ENCODE data around the gene LSG1. TPM values are rescaled to one million over a fixed set of nuclear protein-coding genes. Genes with fewer than 3 reads are reported as not detected.

Gene LSG1
- total RNA-seq, 6 donors from 2014 or later, result 21.6 to 42.6 (median 34.7) TPM

- Histone ChIP-seq H3K27me3 (no peaks in the 10 kb centered on the region), H3K4me1 (peaks cover 0 to 5% (median 0%) of the 10 kb centered on the region in 4 donors), H3K36me3 (peaks cover 0 to 43% (median 11%) of the 10 kb centered on the region in 4 donors), H3K9me3 (no peaks in the 10 kb centered on the region), H3K4me3 (no peak overlapping the region), H3K27ac (no peak overlapping the region)
- ATAC-seq (ENCODE audit: low FRiP score in 2 of 2) (no peak), DNase-seq (no peak)
- WGBS, 2 donors, result 80 to 90% methylated on average over 10 of the region's 10 CpGs
- no peak for TF ChIP-seq POLR2A (IDR thresholded peaks at IDR 0.05)
- TF ChIP-seq POLR2AphosphoS5 (IDR thresholded peaks at IDR 0.05), result no peak
- TF ChIP-seq CTCF (IDR thresholded peaks at IDR 0.05), result no peak
- TF ChIP-seq EP300 (IDR thresholded peaks at IDR 0.05), result no peak
Measured at GRCh38 chr3:194602669-194603171, 69.3 kb downstream of the LSG1 start.

GRCh38 chr3:194598771-194599557, 73.0 kb downstream of the LSG1 start:
- H3K4me1 ChIP-seq, result peaks cover 0 to 8% (median 2%) of the 10 kb centered on the region in 4 donors
- no peak for TF ChIP-seq POLR2A (IDR thresholded peaks at IDR 0.05)
- no peak for TF ChIP-seq POLR2AphosphoS5 (IDR thresholded peaks at IDR 0.05)
- TF ChIP-seq CTCF (IDR thresholded peaks at IDR 0.05), result no peak
- no peak for TF ChIP-seq EP300 (IDR thresholded peaks at IDR 0.05)
- no peaks in the 10 kb centered on the region for H3K9me3 ChIP-seq
- H3K36me3 ChIP-seq, result peaks cover 0 to 28% (median 11%) of the 10 kb centered on the region in 4 donors
- H3K4me3 ChIP-seq, result no peak overlapping the region
- H3K27ac ChIP-seq, result no peak overlapping the region
- 85 to 88% methylated on average over 25 of the region's 25 CpGs for WGBS, 2 donors
- peak in 1 of 2 donors; percentile 68 for ATAC-seq (ENCODE audit: low FRiP score in 2 of 2)
- peak in 1 of 2 donors; percentile 36 for DNase-seq
- no peaks in the 10 kb centered on the region for H3K27me3 ChIP-seq

- Histone ChIP-seq H3K27ac (no peak overlapping the region), H3K36me3 (peaks cover 0 to 14% (median 6%) of the 10 kb centered on the region in 4 donors), H3K27me3 (no peaks in the 10 kb centered on the region), H3K4me1 (peaks cover 0 to 8% (median 5%) of the 10 kb centered on the region in 4 donors), H3K4me3 (no peak overlapping the region), H3K9me3 (no peaks in the 10 kb centered on the region)
- no peak for ATAC-seq (ENCODE audit: low FRiP score in 2 of 2)
- no peak for DNase-seq
- no peak for TF ChIP-seq POLR2A (IDR thresholded peaks at IDR 0.05)
- no peak for TF ChIP-seq CTCF (IDR thresholded peaks at IDR 0.05)
- no peak for TF ChIP-seq EP300 (IDR thresholded peaks at IDR 0.05)
- no peak for TF ChIP-seq POLR2AphosphoS5 (IDR thresholded peaks at IDR 0.05)
- WGBS, 2 donors, result 76 to 82% methylated on average over 5 of the region's 5 CpGs
Measured at GRCh38 chr3:194596906-194597305, 75.1 kb downstream of the LSG1 start.

- H3K9me3 ChIP-seq, result no peaks in the 10 kb centered on the region
- H3K36me3 ChIP-seq, result peaks cover 0 to 25% (median 10%) of the 10 kb centered on the region in 4 donors
- 73 to 79% methylated on average over 10 of the region's 10 CpGs for WGBS, 2 donors
- H3K4me3 ChIP-seq, result no peak overlapping the region
- ATAC-seq (ENCODE audit: low FRiP score in 2 of 2) (peak; percentile 66 to 89), DNase-seq (no peak)
- no peak overlapping the region for H3K27ac ChIP-seq
- H3K4me1 ChIP-seq, result peaks cover 0 to 8% (median 5%) of the 10 kb centered on the region in 4 donors
- TF ChIP-seq POLR2A (IDR thresholded peaks at IDR 0.05), result no peak
- TF ChIP-seq CTCF (IDR thresholded peaks at IDR 0.05), result no peak
- TF ChIP-seq POLR2AphosphoS5 (IDR thresholded peaks at IDR 0.05), result no peak
- TF ChIP-seq EP300 (IDR thresholded peaks at IDR 0.05), result no peak
- no peaks in the 10 kb centered on the region for H3K27me3 ChIP-seq
Measured at GRCh38 chr3:194592798-194593752, 78.9 kb downstream of the LSG1 start.

Small RNA genes lying within 50 kb of the gene (small RNA-seq; reads per million reads assigned to genes)
- gene AC046143.2, result 0 reads per million in 4 donors

Other genes with a start within 250 kb of the LSG1 start
- gene ATP13A3, start 185.2 kb downstream of the LSG1 start, total RNA-seq, result 100 to 1,000 TPM in 3 of 6 donors, 10 to 100 TPM in 3; 67.9 to 152 (median 94.6) TPM
- 10 to 100 TPM; 12.9 to 39.3 (median 22.1) TPM for gene TMEM44, start 38.8 kb downstream of the LSG1 start, total RNA-seq
- 10 to 100 TPM in 5 of 6 donors, 1 to 10 TPM in 1; 7.6 to 32.3 (median 14.4) TPM for gene FAM43A, start 13.7 kb upstream of the LSG1 start, total RNA-seq

Data from upper lobe of left lung (tissue), 6 donors.